ENCODE data around the gene PNKD.

PNKD gene

GRCh38 chr2:218273908-218274249 lies 3.6 kb downstream of the PNKD start:
- no peak for DNase-seq

- DNase-seq = no peak
Measured at GRCh38 chr2:218274586-218274985, 4.3 kb downstream of the PNKD start.

GRCh38 chr2:218275371-218276072 lies 5.2 kb downstream of the PNKD start:
- peak; percentile 41 for DNase-seq

- DNase-seq = no peak
Measured at GRCh38 chr2:218276986-218277755, 6.9 kb downstream of the PNKD start.

- no peak for DNase-seq
Measured at GRCh38 chr2:218277921-218278320, 7.6 kb downstream of the PNKD start.

- no peak for DNase-seq
Measured at GRCh38 chr2:218278531-218279360, 8.4 kb downstream of the PNKD start.

GRCh38 chr2:218280260-218280870 lies 10.0 kb downstream of the PNKD start:
- no peak for DNase-seq

- no peak for DNase-seq
Measured at GRCh38 chr2:218281449-218281848, 11.1 kb downstream of the PNKD start.

GRCh38 chr2:218282173-218282991 lies 12.1 kb downstream of the PNKD start:
- DNase-seq = peak; percentile 35

- DNase-seq = peak; percentile 72
Measured at GRCh38 chr2:218284106-218284811, 13.9 kb downstream of the PNKD start.

- DNase-seq = no peak
Measured at GRCh38 chr2:218285604-218286003, 15.3 kb downstream of the PNKD start.

GRCh38 chr2:218286570-218287459 lies 16.5 kb downstream of the PNKD start:
- peak; percentile 97 for DNase-seq

GRCh38 chr2:218289639-218290315 lies 19.5 kb downstream of the PNKD start:
- DNase-seq = peak; percentile 28

GRCh38 chr2:218290316-218291261 lies 20.3 kb downstream of the PNKD start:
- DNase-seq = peak; percentile 48

GRCh38 chr2:218291318-218292047 lies 21.2 kb downstream of the PNKD start:
- peak; percentile 90 for DNase-seq

- peak; percentile 93 for DNase-seq
Measured at GRCh38 chr2:218292048-218293014, 22.0 kb downstream of the PNKD start, which contains the start of gene TMBIM1. Gene TMBIM1 (minus strand): TSS chr2:218292503. CDS start chr2:218282141, 10,362 bp downstream.

All from suppressor macrophage treated with lipopolysaccharide for 4 hours (primary cell).